Stomach (tissue), 19 donors: ENCODE results near the gene PPP1R12C. TPM values are rescaled to one million over a fixed set of nuclear protein-coding genes. Genes with fewer than 3 reads are reported as not detected.

Source experiments
- DNase-seq, 2 donors: peaks; one replicate each; pipeline versions ENCODE4 v3.0.0 to v3.0.0-alpha.2; 2013 to 2019
- H3K27ac ChIP-seq, 5 donors: fragments of 200-600 bp in 4 of 5; sonication (generic) in 4 of 5; one replicate each; pipeline ENCODE4 v1.5.1; 2013 to 2019; ENCODE audit warnings: mild to moderate bottlenecking in 1 of 5, moderate library complexity in 1 of 5
- H3K27me3 ChIP-seq, 3 donors: fragments of 200-600 bp; sonication (generic); one replicate each; pipeline ENCODE4 v1.5.1; 2017 to 2019; ENCODE audit warnings: mixed run types in 1 of 3
- H3K36me3 ChIP-seq, 4 donors: fragments of 200-600 bp; sonication (generic); 1 replicate in 3 of 4; 2 replicates in 1 of 4; pipeline ENCODE4 v1.5.1; 2016 to 2019
- H3K4me1 ChIP-seq, 4 donors: fragments of 200-600 bp; sonication (generic); one replicate each; pipeline ENCODE4 v1.5.1; 2016 to 2019
- H3K4me3 ChIP-seq, 4 donors: fragments of 200-600 bp; sonication (generic) in 3 of 4; one replicate each; pipeline ENCODE4 v1.5.1; 2016 to 2019; ENCODE audit warnings: mild to moderate bottlenecking in 1 of 4
- H3K9me3 ChIP-seq, 4 donors: fragments of 200-600 bp; sonication (generic); one replicate each; pipeline ENCODE4 v1.5.1; 2016 to 2019
- CTCF ChIP-seq, 7 experiments: fragments of 450-650 bp in 4 of 7; fragments of 200-600 bp in 3 of 7; sonication (generic) in 3 of 7; IDR thresholded peaks; one replicate each; pipeline ENCODE4 v1.5.1; 2016 to 2019; ENCODE audit warnings: antibody characterized with exemption in 7 of 7, control low read depth in 2 of 7, mild to moderate bottlenecking in 1 of 7
- EP300 ChIP-seq: sonication (generic); formaldehyde crosslinking; IDR thresholded peaks from one replicate; pipeline ENCODE4 v1.6.1; 2017; ENCODE audit warnings: antibody characterized with exemption
- POLR2A ChIP-seq, 4 donors: fragments of 450-650 bp; IDR thresholded peaks; one replicate each; pipeline ENCODE4 v1.6.1; 2016; ENCODE audit warnings: antibody characterized with exemption in 4 of 4, control low read depth in 2 of 4, mild to moderate bottlenecking in 1 of 4, moderate library complexity in 1 of 4
- POLR2AphosphoS5 ChIP-seq, 3 donors: sonication (generic); formaldehyde crosslinking; IDR thresholded peaks; one replicate each; pipeline ENCODE4 v1.6.1; 2016; ENCODE audit warnings: antibody characterized with exemption in 3 of 3
- WGBS, 5 donors: extraction: QIAGEN DNeasy Blood & Tissue Kit in 3 of 5; methylation state at CpG; one replicate each; pipeline versions ENCODE4 v1.1.5 to v1.1.7; 2013 to 2018; 5-methylcytosine and 5-hydroxymethylcytosine counted together
- intact Hi-C: fragments of 100-400 bp; cut with DNase I; formaldehyde crosslinking; loops from one replicate; pipeline ENCODE4 v1.15.1; 2023; ENCODE audit warnings: low total_unique reads
- long read RNA-seq, 10 donors: transcript quantifications; one replicate each; lab custom pipeline, GENCODE V29; 2026
- polyA plus RNA-seq, 3 donors: library from polyadenylated mRNA; stranded (reverse); fragments of 200-250 nt; gene quantifications; one replicate each; pipeline ENCODE4 v1.2.3, GENCODE V29; 2013
- total RNA-seq, 5 donors: library from RNA; depleted of rRNA; stranded (reverse); fragments of >200 nt; gene quantifications; one replicate each; pipeline versions ENCODE4 v1.1.0 to v1.2.3, GENCODE V29; 2014 to 2016
- donor health status: healthy with polysubstance abuse.
- donor health status: Bipolar disorder and iron deficiency.
- donor health status: healthy.

The PPP1R12C gene
- 100 to 1,000 TPM in 4 of 5 donors, 10 to 100 TPM in 1; 52.7 to 261 (median 167) TPM for total RNA-seq
- 100 to 1,000 TPM in 1 of 3 donors, 10 to 100 TPM in 2; 77.0 to 136 (median 82.6) TPM for polyA plus RNA-seq
- long read RNA-seq, donor 1, full-length matches to known transcripts = 1 of 1 reads
- long read RNA-seq, donor 1, partial matches to known transcripts = 0 of 1 reads
- long read RNA-seq, donor 1, other reads (novel, unspliced or antisense) = 0 of 1 reads
- long read RNA-seq, donor 2, full-length matches to known transcripts = 4 of 4 reads
- long read RNA-seq, donor 2, partial matches to known transcripts = 0 of 4 reads
- long read RNA-seq, donor 2, other reads (novel, unspliced or antisense) = 0 of 4 reads
- long read RNA-seq, donor 3 = 0 reads
- long read RNA-seq, donor 4 = 0 reads
- long read RNA-seq, donor 5, partial matches to known transcripts = 5 of 6 reads
- long read RNA-seq, donor 5, other reads (novel, unspliced or antisense) = 0 of 6 reads
- long read RNA-seq, donor 6, partial matches to known transcripts = 7 of 10 reads
- long read RNA-seq, donor 6, other reads (novel, unspliced or antisense) = 0 of 10 reads
- long read RNA-seq, donor 7, full-length matches to known transcripts = 2 of 2 reads
- long read RNA-seq, donor 7, partial matches to known transcripts = 0 of 2 reads
- long read RNA-seq, donor 7, other reads (novel, unspliced or antisense) = 0 of 2 reads
- long read RNA-seq, donor 8, full-length matches to known transcripts = 5 of 11 reads
- long read RNA-seq, donor 8, partial matches to known transcripts = 6 of 11 reads
- long read RNA-seq, donor 8, other reads (novel, unspliced or antisense) = 0 of 11 reads
- long read RNA-seq, donor 9, partial matches to known transcripts = 0 of 1 reads
- long read RNA-seq, donor 9, other reads (novel, unspliced or antisense) = 0 of 1 reads
- long read RNA-seq, donor 10, partial matches to known transcripts = 0 of 3 reads
- long read RNA-seq, donor 10, other reads (novel, unspliced or antisense) = 0 of 3 reads

- intact Hi-C loops = no loop called here
- TF ChIP-seq EP300 (no peak), CTCF (IDR thresholded peaks at IDR 0.05) (no peak), POLR2A (IDR thresholded peaks at IDR 0.05) (no peak), POLR2AphosphoS5 (IDR thresholded peaks at IDR 0.05) (no peak)
- DNase-seq = no peak
- no peaks in the 10 kb centered on the region for H3K9me3 ChIP-seq
- H3K27me3 ChIP-seq = no peaks in the 10 kb centered on the region
- H3K4me3 ChIP-seq = peak within 1 kb of the TSS; percentile 86 to 94 (median 88)
- peaks cover 38 to 61% (median 54%) of the 10 kb centered on the region in 4 donors for H3K4me1 ChIP-seq
- H3K27ac ChIP-seq = peak within 1 kb of the TSS; percentile 88 to 95 (median 90)
- WGBS, 5 donors = 0 to 3% (median 1%) methylated on average over 23 to 88 of the region's 97 CpGs
- H3K36me3 ChIP-seq = peaks cover 8 to 16% (median 9%) of the 10 kb centered on the region in 4 donors
Observed at GRCh38 chr19:55116859-55117662, at the start of gene PPP1R12C. Gene PPP1R12C, minus strand, starts transcription at chr19:55117637. Its CDS starts 94 bp downstream, at chr19:55117543.

GRCh38 chr19:55166530-55167268 lies 49.3 kb upstream of the PPP1R12C start, which contains the start of gene DNAAF3:
Gene DNAAF3, minus strand, starts transcription at chr19:55166613. Its CDS starts 200 bp downstream, at chr19:55166413.
- Histone ChIP-seq H3K27ac (no peak within 1 kb of the TSS), H3K36me3 (no peaks in the 10 kb centered on the region), H3K4me1 (peaks cover 0 to 18% (median 17%) of the 10 kb centered on the region in 4 donors), H3K9me3 (no peaks in the 10 kb centered on the region), H3K27me3 (peaks cover 23 to 100% (median 71%) of the 10 kb centered on the region in 3 donors), H3K4me3 (peak within 1 kb of the TSS; percentile 33 to 62 (median 48))
- DNase-seq = peak; percentile 95 to 98
- 1 to 4% (median 2%) methylated on average over 33 of the region's 33 CpGs for WGBS, 5 donors
- intact Hi-C loops = no loop called here
- TF ChIP-seq CTCF (IDR thresholded peaks at IDR 0.05) = no peak
- TF ChIP-seq POLR2A (IDR thresholded peaks at IDR 0.05) = no peak
- peak in 1 of 3 donors; percentile 63 for TF ChIP-seq POLR2AphosphoS5 (IDR thresholded peaks at IDR 0.05)
- no peak for TF ChIP-seq EP300

GRCh38 chr19:55165952-55166529 lies 48.6 kb upstream of the PPP1R12C start:
- no peaks in the 10 kb centered on the region for H3K36me3 ChIP-seq
- H3K4me1 ChIP-seq = peaks cover 0 to 18% (median 17%) of the 10 kb centered on the region in 4 donors
- TF ChIP-seq POLR2A (IDR thresholded peaks at IDR 0.05) (no peak), CTCF (IDR thresholded peaks at IDR 0.05) (peak in 1 of 7 experiments; percentile 40)
- intact Hi-C loops = no loop called here
- no peak overlapping the region for H3K27ac ChIP-seq
- peak; percentile 72 to 91 for DNase-seq
- H3K9me3 ChIP-seq = no peaks in the 10 kb centered on the region
- H3K4me3 ChIP-seq = peak overlapping the region; percentile 33 to 62 (median 48)
- 0 to 3% (median 2%) methylated on average over 10 to 34 of the region's 34 CpGs for WGBS, 5 donors
- peaks cover 28 to 100% (median 74%) of the 10 kb centered on the region in 3 donors for H3K27me3 ChIP-seq
